ENCODE data around the gene CCDC141.

DNA sequence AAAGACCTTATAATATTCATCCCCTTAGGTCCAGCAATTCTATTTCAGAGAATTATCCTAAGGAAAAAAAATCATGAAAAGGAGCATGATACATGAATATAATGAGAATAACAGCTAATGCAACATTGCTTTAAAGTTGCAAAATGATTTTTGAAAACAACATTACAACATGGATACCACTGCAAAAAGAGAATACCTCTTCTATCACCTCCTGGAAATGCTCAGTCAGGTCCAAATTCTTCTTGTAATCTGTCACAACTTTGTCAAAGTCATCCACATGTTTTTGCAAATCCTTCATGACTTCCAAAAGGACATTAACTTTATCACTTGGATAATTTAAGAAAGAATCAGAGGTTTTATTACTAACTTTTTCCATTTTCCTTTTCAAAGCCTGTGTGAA lies 194.8 kb downstream of the CCDC141 start:
- TF ChIP-seq TAF1 (IDR thresholded peaks at IDR 0.05; ENCODE audit: borderline replicate concordance, insufficient read depth, low read length), result no peak
- TF ChIP-seq SIN3A (IDR thresholded peaks at IDR 0.05; ENCODE audit: borderline replicate concordance, insufficient read depth, low read length), result no peak
- no peak for TF ChIP-seq POLR2AphosphoS5 (IDR thresholded peaks at IDR 0.05; ENCODE audit: low read depth, low read length)
